Stimulated activated CD8-positive, alpha-beta memory T cell treated with anti-CD3 and anti-CD28 coated beads, Interleukin-15, amount 100 ng/mL, for 4 hours (primary cell): Measurements from ENCODE around the gene ASMTL.

Source experiments
- DNase-seq, 2 donors: peaks; one replicate each; pipeline ENCODE4 v3.0.0-alpha.2; 2020; ENCODE audit warnings: low read depth in 2 of 2

The ASMTL gene

DNA sequence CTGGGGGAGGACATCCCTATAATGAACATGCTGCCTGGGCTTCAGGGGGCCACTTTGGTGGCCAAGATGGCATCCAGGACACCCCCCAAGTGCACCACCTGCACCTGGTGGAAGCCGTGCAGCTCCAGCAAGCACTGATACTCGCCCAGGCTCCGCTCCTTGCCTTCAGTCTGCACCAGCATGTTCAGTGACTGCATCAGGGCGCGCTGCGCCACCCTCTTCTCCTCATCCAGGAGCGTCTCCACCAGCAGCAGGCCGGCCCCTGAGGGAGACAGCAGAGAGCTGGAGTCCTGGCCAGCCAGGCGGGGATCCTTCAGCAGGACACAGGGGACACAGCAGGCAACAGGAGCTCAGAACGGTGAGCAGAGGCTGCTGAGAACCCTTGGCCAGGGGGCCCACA, 49.5 kb downstream of the ASMTL start:
- no peak for DNase-seq

DNA sequence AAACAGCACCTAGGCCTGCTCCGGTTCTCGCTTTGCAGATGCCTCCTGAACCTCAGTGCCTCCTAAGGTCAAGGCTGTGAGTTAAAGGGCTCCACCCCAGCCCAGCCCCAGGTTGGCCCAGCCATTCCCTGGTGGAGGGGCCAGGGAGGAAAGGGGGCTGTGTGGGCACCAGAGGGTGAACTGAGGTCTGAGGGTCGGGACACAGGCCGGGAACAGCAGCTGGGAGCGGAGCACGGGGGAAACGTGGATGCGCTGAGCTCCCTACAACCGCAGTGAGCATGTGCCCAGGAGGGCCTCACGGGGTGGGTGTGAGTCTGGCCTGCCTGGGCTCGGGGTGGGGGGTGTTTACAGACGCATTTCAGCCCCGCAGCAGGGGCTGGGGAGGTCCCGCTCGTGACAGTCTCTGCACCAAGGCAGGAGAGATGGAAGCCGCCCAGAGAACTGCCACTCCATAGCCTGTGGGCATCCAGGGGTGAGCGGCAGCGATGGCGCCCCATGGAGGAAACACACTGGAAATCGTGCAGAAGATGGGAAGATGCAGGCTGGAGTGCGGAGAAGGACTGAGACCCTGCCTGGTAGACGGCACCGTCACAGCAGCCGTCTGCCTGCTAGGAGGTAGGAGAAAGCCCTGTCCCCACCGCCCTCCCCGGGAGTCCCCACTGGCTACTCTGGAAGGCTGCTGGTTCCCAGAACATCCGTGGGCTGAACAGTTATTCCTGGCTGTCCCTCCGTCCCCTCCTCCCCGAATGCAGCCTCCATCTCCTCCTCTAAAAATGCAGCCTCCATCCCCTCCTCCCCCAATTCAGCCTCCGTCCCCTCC, 50.9 kb downstream of the ASMTL start:
- no peak for DNase-seq

DNA sequence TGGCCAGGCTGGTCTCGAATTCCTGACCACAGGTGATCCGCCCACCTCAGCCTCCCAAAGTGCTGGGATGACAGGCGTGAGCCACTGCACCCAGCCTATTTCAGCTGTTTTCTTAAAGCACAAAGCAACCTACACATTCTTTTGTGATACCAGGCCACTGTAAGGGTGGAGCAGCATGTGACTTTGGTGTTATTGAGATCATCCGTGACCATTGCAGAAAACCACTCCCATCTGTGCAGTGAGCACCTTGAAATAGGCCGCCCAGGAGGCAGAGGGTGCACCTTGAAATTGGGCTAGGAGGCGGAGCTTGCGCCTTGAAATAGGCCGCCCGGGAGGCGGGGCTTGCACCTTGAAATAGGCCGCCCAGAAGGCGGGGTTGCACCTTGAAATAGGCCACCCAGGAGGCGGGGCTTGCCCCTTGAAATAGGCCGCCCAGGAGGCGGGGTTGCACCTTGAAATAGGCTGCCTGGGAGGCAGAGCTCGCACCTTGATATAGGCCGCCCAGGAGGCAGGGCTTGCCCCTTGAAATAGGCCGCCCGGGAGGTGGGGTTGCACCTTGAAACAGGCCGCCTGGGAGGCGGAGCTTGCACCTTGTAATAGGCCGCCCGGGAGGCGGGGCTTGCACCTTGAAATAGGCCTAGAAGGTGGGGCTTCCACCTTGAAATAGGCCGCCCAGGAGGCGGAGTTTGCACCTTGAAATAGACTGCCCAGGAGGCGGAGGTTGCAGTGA, 51.8 kb downstream of the ASMTL start:
- no peak for DNase-seq

GRCh38 chrX:1400049-1400448, 52.7 kb downstream of the ASMTL start:
- no peak for DNase-seq

- DNase-seq = no peak
Observed at GRCh38 chrX:1398431-1399340, 54.0 kb downstream of the ASMTL start.

DNA sequence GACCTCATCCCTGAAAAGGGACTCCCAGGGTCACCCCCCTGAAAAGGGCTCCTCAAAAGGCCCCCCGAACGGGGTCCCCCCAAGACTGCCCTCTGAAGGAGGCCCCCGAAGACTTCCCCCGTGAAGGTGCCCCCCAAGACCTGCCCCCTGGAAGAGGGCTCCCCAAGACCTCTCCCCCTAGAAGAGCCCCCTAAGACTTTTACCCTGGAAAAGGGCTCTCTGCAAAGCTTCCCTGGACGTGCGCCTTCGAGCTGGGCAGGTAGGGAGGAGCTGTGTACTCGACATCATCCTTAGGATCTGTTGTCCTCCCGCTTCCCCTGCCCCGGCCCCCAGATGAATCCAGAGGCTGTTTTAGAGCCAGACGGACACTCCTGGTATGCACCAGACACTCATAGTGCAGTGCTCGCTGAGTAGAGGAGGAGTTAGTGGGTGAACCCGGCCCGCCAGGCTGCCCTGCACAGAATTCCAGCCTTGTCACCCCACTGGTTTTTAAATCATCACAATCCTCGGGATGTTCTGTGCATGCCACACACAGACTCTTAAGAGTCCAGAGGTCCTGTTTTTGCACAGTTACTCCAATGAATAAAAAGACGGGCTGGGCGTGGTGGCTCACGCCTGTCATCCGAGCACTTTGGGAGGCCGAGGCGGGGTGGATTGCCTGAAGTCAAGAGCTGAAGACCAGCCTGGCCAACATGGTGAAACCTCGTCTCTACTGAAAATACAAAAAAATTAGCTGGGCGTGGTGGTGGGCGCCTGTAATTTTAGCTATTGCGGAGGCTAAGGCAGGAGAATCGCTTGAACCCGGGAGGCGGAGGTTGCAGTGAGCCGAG, 55.1 kb downstream of the ASMTL start:
- no peak for DNase-seq

DNA sequence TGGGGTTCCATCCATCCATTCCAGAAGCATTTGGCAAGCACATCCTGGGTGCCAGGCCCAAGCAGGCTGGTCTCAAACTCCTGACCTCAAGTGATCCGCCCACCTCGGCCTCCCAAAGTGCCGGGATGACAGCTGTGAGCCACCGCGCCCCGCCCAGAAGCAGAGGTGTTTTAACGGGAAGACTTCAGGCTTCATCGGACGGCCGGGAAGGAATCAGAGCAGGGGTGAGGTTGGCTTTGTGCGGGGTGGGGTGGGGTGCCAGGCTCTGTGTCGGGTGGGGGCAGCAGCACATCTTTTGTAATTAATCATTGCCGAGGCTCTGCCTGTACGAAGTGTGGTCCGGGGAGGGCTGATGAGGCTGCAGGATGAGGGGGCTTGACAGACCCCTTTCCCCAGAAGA, 55.7 kb downstream of the ASMTL start:
- no peak for DNase-seq

DNA sequence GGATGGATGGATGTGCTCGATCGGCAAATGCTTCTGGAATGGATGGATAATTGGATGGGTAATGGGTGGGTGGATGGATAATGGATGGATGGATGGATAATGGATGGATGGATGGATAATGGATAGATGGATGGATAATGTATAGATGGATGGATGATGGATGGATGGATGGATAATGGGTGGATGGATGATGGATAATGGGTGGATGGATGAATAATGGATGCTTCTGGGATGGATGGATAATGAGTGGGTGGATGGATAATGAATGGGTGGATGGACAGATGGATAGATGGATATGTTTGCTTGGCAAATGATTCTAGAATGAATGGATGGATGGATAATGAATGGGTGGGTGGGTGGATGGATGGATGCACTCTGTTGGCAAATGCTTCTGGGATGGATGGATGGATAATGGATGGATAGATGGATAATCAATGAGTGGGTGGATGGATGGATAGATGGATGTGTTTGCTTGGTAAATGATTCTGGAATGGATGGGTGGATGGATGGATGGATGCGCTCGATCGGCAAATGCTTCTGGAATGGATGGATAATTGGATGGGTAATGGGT, 57.0 kb downstream of the ASMTL start:
- no peak for DNase-seq

DNA sequence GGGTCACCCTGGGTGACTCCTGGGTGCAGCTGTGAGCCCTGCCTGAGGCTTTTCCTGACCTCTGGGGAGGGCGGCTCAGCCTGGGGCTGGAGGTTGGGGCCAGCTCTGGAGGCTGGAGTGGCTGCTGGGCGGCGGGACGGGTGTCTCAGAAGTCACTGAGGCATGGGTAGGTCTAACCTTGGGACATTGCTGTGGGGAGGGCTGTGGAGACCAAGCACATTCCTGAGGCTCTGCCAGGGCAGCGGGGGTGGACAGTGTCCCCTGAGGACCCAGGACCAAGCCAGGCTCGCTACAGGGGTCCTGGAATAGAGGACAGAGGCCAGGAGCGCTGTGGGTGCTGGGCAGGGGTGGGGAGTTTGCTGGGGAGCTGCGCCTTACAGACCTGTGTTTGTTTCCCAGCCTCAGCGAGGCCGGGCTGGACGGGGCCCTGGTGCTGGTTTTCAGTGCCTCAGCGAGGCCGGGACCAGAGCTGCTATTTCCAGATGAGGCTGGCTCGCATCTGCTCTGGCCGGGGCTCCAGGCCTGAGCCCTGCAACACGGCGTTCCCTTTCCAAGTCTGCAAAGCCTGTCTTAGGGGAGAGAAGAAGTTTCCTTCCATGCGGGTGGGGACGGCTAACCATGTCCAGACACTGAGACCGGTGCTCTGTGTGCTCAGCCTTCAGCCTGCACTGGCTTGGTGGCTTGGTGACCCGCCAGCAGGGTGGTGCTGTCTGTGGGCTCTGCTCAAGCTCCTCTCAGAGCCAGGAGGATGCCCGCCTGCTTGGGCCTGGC, 57.8 kb downstream of the ASMTL start:
- DNase-seq = no peak

- no peak for DNase-seq
Observed at GRCh38 chrX:1393871-1394615, 58.7 kb downstream of the ASMTL start.

- peak in 1 of 2 donors; percentile 30 for DNase-seq
Observed at GRCh38 chrX:1392376-1393068, 60.2 kb downstream of the ASMTL start.

DNA sequence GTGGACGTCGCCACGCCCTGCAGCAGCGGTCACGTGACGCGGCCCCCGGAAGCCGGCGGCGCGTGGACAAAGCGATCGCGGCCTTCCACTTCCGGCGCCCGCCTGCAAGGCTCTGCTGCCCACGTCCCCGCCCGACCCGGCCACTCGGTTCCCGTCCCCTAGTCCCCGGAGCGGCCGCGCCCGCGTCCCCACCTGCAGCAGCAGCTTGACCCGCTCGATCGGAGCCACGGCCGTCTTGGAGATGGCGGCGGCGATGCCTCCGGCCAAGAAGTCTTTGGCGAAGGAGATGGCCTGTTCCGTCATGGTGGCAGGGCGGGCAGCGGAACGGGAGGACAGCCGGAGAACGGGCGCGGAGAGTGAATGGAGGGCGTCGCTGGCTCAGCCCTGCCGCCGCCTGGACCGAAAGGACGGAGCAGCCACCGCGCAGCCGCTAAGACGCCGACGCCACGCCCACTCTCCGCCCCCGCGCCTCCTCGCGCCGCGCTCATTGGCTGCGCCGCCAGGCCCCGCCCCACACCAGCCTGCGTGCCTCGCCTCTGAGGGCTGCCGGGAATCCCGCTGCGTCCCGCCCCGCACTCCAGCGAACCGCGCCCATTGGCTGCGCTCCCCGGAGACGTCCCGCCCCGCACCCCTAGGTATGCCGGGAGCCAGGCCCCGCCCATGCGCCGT, 60.9 kb downstream of the ASMTL start, which contains the start of gene SLC25A6:
SLC25A6 (minus strand) TSS at position 407 of the 669 bp plus-strand sequence; CDS start at position 303, 104 bp downstream.
- DNase-seq = peak; percentile 98 to 99

DNA sequence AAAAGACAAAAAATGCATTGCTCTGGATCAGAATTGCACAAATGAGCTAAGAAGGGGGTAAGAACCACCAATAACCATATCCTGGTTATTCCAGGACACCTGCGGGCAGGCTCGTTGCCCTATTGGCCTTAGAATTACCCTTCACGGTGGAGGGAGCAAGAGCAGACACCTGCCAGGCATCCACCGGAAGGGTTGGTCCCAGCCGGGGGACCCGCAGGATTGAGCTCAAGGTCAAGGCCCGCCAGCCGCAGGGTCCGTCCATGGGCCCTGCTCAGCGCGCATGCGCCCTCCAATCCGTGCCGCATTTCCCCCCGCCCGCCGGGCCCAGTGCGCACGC, 61.4 kb downstream of the ASMTL start:
- DNase-seq = peak; percentile 80 to 89

DNA sequence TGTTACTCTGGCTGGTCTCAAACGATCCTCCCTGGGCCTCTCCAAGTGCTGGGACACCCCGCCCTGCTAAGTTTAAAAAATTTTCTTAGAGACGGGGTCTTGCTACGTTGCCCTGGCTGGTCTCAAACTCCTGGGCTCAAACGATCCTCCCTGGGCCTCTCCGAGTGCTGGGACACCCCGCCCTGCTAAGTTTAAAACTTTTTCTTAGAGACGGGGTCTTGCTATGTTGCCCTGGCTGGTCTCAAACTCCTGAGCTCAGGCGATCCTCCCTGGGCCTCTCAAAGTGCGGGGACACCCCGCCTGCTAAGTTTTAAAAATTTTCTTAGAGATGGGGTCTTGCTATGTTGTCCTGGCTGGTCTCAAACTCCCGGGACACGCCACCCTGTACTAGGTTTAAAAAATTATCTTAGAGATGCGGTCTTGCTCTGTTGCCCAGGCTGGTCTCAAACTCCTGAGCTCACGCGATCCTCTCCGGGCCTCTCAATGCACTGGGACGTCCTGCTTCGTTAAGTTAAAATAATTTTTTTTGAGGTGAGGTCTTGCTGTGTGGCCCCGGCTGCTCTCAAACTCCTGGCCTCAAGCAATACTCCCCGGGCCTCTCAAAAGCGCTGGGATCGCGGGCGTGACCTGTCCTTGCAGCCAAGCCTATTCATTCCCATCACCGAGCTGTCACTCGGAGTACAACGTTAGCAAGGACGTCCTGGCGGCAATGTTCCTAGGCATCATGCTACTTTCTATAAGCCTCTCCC, 61.9 kb downstream of the ASMTL start:
- no peak for DNase-seq

DNA sequence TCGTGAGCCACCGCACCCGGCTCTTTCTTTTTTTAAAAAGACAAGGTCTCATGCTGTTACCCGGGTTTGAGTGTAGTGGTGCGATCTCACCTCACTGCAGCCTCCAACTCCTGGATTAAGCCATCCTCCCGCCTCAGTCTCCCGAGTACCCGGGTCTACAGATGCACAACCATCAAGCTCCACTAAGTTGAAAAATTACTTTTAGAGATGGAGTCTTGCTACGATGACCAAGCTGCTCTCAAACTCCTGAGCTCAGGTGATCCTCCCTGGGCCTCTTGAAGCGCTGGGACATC, 62.8 kb downstream of the ASMTL start:
- DNase-seq = no peak

DNA sequence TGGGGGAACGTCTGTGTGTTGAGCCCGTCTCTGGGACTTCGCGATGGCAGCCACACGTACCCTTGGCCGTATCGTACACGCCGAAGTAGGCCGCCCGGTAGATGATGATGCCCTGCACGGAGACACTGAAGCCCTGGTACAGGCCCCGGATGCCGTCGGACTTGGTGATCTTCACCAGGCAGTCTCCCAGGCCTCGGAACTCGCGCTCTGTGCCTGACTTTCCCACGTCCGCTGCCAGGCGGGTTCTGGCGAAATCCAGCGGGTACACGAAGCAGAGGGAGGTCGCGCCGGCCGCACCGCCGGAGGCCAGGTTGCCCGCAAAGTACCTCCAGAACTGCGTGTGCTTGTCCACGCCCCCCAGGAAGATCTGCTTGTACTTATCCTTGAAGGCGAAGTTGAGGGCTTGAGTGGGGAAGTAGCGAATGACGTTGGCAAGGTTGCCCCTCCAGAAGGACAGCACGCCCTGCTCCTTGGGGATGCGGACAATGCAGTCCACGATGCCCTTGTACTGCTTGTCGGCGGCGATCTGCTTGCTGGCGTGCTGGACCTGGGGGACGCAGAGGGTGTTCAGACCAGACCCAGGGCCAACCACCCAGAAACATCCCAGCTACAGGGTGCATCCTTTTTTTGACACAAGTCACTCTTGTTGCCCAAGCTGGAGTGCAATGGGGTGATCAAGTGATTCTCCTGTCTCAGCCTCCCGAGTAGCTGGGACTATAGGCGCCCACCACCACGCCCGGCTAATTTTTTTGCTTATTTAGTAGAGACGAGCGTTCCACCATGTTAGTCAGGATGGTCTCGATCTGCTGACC, 63.3 kb downstream of the ASMTL start:
- DNase-seq = no peak

DNA sequence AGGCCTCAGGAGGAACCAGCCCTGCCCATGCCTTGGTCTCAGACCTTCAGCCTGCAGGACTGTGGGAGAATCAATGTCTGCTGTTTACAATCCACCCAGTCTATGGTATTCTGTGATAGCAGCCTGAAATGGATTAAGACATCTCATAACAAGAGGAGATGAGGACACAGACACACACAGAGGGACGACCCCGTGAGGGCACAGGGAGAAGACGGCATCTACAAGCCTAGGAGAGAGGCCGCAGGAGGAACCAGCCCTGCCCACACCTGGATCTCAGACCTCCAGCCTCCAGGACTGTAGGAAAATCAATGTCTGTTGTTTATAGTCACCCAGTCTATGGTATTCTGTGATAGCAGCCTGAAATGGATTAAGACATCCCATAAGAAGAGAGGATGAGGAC, 64.1 kb downstream of the ASMTL start:
- no peak for DNase-seq
